ENCODE results near the gene RNF207.

DNA sequence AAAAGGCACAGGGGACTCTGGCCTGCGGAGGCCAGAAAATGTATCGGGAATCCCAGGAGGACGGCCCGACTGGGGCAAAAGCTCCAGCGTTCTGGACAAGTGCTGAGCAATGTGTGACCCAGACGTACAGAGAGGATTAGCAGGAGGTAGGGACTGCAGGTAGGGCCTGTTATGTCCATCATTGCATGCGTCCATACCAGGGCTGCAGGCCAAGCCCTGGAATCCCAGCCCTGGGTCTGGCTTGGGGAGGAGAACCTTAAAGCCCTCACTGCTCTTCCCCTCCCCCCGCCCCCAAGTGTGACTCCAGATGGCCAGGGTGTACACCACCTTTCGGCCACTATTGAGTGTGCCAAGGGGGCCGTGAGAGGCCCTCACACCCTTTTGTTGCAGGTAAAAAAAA lies 2.0 kb downstream of the RNF207 start:
- TF ChIP-seq POLR2AphosphoS5 (IDR thresholded peaks at IDR 0.05; ENCODE audit: low read depth, low read length) (no peak), TAF1 (IDR thresholded peaks at IDR 0.05; ENCODE audit: low read depth, low read length) (no peak)
